HG03135 (cell line): Measurements from ENCODE around the gene RNF169.
"Not testable (repeated sequence)": the region's sequence is repeated elsewhere in the genome, so short reads cannot be mapped to it uniquely, and the experiment has no call there.

Source experiments
- ATAC-seq: cut with Tn5 transposase; IDR thresholded peaks from one replicate; pipeline ENCODE4 v1.9.1; 2021; ENCODE audit warnings: mild to moderate bottlenecking, moderate library complexity; ENCODE audit not compliant: unreplicated experiment

RNF169 gene

DNA sequence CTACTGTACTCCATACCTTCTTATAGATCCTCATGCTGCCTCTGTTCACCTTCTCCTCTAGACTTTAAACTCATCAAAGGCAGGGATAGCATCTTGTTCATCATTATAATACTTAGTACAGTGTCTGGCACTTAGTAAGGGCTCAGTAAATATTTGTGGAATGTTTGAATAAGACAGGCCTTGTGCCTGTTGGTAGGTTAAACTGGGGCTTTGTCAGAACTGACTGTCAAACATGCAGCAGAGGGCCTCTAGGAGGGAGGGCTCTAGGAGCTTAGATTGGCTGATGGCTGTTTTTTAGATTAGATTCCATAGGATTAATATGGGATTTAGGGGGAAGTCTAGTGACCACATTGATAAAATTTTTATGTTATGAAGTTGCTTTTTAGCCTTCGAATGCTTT, 70.8 kb downstream of the RNF169 start:
- no peak for ATAC-seq

DNA sequence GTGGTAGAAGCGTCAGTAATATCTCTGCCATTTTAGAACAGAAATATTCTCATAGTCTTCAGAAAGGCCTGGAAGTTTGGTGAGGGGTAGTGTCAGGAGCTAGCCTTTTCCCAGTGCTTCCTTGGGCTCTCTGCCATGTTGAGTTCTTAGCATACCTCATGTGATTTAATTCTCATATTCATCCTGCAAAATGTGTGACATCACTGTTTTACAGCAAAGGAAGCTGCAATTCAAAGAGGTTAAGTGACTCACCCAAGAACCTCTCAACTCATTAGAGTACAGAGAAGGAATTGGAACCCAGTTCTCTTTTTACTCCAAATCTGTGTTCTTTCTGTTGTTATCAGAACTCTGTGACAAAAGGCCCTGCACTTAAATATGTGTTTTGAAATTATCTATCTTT, 72.1 kb downstream of the RNF169 start:
- ATAC-seq = no peak

DNA sequence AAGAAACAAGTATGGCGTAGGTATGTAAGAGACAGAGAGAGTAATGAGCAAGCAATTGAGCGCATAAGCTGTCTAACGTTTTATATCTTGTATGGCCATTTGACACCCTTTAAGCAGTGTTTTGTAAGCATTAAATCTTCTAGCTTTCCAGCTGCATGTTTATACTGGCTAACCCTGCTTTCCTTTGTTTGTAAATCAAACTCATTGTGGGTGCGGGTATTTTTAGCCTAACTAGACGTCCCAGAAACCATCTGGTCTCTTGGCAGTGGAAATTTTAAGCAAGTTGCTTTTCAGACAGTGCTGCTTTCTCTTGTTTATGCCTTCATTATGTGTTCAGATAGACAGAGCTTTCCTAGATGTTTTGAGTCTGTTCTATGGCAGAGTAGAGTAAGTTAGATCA, 73.5 kb downstream of the RNF169 start:
- ATAC-seq = no peak

DNA sequence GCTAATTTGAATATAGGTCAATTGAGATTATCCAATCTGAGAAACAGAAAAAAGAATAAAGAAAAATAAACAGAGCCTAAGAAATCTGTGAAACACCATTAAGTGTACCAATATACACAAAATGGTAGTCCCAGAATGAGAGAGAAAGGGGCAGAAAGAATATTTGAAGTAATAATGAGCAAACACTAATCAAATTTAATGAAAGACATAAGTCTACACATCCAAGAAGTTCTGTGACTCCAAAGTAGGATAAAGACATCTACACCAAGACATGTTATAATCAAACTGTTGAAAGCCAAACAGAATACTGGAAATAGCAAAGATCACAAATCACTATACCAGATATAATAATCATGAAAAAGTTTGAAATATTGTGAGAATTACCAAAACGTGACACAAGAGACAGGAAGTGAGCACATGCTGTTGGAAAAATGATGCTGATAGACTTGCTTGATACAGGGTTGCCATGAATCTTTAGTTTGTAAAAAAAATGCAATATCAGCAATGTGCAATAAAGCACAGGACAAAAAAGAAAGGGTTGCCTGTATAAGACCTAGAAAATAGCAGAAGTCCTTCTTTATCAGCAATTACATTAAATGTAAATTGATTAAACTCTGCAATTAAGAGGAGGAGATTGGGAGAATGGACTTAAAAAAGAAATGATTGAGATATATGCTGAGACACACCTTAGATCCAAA, 75.8 kb downstream of the RNF169 start:
- ATAC-seq = no peak

DNA sequence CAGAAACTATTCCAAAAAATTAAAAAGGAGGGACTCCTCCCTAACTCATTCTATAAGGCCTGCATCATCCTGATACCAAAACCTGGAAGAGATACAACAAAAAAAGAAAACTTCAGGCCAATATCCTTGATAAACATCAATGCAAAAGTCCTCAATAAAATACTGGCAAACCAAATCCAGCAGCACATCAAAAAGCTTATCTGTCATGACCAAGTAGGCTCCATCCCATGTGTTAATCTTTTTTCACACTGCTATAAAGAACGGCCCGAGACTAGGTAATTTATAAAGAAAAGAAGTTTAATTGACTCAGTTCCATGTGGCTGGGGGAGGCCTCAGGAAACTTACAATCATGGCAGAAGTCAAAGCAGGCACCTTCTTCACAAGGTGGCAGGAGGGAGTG, 76.9 kb downstream of the RNF169 start:
- not testable (repeated sequence) for ATAC-seq

DNA sequence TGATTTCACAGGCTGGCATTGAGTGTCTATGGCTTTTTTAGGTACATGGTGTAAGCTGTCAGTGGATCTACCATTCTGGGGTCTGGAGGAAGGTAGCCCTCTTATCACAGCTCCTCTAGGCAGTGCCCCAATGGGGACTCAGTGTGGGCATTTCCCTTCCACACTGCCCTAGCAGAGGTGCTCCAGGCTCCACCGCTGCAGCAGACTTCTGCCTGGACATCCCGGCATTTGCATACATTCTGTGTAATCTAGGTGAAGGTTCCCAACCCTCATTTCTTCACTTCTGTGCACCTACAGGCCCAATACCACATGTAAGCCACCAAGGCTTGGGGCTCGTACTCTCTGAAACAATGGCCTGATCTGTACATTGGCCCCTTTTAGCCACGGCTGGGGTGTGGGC, 78.3 kb downstream of the RNF169 start:
- no peak for ATAC-seq

DNA sequence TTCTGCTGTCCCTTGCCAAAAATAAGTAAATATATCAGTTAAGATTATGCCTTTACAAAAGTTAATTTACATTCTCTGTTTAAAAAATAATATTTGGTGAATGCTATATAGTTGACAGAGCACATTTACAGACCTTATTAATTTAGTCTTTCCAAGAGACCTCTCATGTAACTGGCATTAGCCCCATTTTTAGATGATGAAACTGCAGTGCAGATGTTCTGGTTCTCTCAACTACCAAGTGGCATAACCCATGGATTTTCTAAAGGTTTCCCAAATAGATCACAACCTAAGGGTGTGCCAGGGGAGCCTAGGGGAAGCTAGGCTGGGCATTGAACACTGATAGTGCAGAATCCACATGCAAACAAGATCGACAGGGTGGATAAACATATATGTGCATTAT, 88.5 kb downstream of the RNF169 start:
- no peak for ATAC-seq

DNA sequence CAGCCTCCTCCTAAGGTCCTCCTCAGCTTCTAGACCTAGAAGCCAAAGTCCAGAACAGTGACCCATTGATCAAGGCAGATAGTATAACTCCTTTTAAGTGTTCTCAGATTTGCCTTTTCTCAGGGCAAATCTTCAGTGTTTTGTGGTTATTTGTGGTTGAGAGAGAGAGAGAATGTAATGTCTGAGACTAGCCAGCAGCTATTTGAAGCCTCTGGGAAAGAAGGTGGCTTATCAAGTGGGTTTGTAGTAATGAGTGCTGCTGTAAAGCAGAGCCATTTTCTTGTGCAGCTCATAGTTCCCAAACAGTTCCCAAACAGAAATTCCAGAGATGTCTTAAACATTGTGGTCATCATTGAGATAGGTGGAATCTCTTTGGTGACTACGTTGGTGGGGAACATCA, 89.5 kb downstream of the RNF169 start:
- ATAC-seq = no peak

DNA sequence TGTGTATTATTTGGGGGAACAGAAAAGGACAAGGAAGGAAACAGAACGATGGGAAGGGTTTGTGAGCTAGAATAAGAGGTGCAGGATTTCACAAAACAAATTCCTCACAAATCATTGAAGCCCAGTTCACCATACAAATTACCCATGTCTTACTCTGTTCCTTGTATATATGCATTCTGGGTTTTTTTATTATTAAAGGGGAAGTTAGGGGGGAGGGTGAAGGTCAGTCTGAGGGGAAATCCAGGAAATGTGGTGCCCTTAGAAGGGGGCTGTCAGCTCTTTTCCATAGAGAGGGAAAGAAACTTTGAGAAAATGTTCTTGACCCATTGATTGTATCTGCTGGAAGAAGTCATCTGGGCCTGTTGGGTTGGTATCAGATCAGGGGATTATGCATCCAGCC, 90.8 kb downstream of the RNF169 start:
- no peak for ATAC-seq

DNA sequence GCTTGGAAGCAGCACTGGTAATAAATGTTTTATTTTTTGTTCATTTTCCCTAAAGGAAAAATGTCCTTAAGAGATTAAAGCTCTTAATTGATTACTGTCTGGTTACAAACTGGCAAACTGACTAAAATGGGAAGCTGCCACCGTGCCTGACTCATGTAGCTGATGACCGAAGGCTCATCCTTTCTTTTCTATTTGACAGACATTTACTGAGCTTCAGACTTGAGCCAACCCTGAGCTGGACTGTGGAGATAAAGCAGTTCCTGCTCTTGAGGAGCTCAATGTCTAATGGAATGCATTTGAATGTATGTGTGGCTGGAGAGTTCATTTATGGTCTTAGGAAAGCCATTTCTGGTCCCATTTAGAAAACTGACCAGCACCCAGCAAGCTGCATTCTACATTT, 91.3 kb downstream of the RNF169 start:
- no peak for ATAC-seq

DNA sequence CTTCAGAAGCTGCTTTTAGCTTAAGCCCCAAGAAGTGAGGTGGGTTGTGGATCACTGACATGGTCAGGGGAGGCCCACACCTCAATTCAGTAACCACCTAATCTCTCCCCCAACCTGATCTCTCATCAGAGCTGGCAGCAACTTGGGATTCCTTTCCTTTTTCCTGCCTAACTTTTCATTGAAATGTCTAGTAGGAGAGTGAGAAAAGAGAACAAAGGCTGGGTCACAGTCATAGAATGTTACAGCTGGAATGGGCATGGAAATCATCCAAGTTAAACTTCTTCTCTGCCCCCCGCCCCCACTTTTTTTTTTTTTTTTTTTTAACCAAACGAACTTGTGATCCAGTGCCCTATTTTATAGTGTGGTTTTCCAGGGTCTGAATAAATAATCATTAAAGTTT, 91.8 kb downstream of the RNF169 start:
- ATAC-seq = no peak

DNA sequence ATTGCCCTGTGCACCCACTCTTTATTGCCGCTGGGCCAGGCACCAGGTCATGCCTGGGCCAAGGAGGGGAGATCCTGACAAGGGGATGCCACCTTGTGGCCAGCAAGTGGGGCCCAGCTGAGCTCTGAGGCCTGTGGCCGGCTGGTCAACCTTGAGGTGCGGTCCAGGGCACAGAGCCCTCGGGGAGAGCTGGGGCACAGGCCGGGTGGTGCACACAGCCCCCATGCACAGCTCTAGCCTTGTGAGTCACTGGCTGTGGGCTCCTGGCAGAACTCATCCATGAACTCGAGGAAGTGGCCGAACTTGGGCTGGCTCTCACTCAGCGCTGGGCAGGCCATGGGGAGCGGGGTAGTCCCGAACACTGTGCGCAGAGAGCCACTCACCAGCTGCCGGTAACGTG, 94.3 kb downstream of the RNF169 start:
- ATAC-seq = no peak

DNA sequence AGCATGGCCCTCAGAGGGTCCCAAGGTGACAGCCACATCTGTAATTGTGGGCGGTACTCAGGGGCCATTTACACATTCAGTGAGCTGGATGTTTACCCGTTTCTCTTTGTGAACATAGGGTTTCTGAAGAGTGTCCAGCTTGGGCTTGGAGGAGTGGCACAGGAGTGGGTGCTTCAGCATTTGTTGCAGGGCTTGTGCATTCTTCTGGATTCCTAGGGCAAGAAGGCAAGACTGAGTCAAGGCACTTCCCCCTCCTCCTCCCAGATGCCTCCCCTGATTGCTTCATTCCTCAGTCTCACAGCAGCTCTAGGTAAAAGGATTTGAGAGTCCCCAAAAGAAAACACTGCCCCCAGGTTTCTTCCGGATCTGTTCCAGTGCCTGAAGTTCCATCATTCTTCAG, 95.4 kb downstream of the RNF169 start:
- ATAC-seq = no peak

DNA sequence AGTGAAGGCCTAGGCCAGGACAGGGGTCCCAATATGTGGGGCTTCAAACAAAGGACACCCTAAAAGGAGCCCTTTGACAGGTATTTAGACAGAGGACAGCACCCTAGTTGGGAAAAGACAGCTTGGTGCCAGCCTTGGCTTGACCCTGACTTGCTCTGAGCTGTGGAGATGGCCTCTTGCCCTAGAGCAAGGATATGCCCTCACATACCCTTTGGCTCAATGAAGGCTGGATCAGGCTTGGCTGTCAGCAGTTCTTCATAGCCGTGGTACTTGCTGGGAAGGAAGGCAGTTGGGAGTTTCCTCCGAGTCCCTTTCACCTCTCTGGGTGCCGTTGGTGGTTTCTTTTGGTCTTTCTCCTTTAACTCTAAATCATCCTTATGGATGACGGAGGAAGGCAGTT, 96.2 kb downstream of the RNF169 start:
- no peak for ATAC-seq

DNA sequence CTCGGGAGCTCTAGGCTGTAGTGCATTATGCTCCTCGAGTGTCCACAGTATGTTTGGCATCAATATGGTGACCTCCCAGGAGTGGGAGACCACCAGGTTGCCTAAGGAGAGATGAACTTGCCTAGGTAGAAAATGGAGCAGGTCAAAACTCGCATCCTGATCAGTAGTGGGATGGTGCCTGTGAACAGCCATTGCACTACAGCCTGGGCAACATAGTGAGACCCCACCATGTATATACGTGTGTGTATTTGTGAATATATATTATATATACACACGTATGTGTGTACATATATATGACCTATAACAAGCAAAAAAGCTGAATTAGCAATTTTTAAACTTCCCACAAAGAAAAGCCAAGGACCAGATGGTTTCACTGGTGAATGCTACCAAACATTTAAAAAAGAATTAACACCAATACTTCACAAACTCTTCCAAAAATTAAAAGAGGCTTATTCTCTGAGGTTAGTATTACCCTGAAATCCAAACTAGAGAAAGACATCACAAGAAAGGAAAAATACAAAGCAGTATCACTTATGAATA, 97.4 kb downstream of the RNF169 start:
- no peak for ATAC-seq

DNA sequence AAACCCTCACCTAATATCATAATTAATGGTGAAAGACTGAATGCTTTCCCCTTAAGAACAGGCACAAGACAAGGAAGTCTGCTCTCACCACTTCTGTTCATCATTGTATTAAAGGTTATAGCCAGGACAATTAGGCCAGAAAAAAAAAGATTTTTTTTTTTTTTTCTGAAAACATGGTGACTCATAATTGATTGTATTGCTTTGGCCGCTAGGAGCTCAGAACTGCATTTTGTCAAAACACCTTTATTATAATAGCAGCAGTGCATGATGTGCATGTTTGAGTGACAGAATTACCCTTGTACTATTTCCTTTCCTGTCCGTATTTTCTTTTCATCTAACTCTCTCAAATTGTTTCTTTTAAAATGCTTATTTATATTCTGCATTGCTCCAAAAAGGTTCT, 98.1 kb downstream of the RNF169 start:
- no peak for ATAC-seq

DNA sequence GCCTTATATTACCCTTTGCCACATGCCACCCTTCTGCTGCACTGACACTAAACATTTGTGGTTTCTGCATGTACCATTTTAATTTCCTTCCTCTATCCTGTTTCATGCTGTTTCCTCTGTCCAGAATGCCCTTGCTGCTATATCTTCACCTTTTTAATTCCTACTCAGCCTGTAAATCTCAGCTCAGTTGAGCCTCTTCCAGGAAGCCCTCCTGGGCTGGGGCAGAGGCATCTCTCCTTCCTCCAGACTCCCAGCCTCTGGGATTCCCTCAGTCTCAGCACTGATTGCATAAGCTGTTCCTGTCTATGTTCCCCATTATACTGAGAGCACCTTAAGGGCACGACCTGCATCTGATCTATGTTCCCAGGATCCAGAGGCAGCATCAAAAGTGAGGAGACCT, 98.7 kb downstream of the RNF169 start:
- ATAC-seq = no peak

DNA sequence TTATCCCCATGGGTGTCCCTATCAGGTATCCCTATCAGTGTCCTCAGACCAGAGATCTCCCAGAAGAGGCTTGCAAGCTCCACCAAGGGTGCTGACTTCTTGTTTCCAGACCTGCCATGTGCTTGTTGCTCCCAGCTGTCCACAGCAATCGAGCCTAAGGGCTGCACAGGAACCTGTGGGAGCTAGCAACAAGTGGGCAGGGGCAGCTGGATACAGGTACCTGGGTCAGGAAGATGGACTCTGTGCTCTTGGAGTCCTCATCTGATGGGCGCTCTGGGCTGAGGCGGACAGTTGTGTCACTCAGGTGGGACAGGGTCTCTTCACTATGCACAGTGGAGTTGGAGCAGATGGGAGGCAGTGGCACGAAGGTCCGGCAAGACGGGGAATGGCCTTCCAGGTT, 99.2 kb downstream of the RNF169 start:
- ATAC-seq = no peak

DNA sequence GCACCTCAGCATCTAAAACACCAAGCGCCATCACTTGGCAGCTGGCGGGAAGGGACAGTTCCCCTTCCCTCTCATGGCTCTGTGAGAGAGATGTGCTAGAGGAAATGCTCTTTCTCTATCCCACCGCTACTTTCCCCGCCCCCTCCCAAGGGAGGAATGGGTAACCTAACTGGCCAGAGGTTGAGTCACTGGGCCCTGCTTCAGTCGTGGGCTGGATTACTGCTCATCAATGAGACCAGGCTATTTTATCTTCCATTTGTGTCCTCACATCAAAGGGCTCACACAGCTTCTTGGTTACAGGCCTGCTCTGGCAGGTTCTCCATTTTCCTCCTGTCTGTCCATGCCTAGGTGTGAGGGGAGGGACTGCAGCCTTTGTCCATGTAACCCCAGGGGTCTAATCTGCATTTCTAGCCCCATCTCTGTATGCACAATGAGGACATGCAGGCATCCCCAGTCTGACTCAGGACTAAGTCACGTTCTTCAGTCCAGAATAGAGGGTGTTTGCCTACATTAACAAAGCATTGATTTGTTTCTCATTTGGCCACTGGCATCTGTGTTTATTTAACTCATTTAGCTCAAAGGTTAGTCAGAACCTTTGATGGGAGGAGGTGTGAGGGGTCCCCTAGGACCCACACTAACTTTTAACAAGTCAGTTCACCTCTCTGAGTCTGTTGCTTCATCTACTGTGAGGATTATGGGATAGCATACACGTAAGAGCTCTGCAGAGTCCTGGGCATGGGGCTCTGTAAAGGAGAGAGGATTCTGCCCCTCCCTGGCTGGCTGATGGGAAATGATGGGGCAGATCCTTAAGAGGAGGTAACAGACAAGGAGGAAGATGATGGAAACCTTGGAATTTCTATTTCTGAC, 101.1 kb downstream of the RNF169 start:
- no peak for ATAC-seq

DNA sequence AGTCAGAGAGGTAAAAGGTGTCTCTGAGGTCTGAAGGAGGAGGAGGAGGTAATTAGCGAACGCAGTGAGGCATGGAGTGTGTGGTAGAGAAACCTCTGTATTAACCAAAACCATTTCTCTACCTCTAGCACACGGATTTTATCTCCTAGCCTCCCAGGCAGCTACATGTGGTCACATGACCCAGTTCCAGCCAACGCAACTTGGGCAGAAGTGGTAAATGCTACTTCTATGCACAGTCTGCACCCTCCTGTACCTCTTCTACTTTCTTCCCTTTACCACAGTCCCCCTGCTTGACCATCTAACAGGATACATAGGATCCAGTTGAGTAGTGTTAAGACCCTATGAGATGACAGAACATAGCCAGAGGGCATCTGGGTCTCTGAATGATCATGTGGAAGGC, 104.6 kb downstream of the RNF169 start:
- ATAC-seq = no peak

DNA sequence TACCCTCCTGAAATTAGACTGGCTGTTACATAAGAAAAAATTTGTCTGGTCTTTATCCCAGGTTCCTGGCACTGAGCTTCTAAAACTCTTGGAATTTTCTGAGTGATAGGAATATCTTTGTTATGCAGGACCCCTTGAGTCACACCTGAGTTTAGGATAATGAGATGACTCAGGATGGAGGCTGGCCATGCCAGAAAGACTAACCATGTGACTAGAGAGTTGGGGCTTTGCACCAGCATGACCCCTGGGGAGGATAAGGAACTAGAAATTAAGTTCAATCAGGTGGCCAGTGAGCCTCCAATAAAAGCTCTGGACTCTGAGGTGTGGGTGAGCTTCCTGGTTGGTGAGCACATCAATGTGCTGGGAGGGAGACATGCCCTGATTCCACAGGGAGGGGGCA, 112.1 kb downstream of the RNF169 start:
- no peak for ATAC-seq

DNA sequence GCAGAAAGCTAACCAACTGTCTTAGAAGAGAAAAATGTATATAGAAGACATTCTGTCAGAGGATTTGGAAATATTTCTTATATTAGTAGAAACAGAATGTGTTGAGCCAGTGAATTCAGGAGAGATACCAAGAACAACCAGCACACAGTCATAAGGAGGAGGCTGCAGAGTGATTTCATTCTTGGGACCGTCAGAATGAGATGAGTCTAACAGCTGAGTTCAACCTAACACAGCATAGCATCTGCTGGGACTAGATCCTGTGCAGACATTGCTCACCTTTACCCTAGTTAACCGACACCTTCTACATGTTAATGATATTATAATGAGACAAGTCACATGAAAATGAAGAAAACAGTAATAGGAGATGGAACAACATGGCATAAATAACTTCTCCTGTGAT, 114.8 kb downstream of the RNF169 start:
- ATAC-seq = no peak
